Effector CD8-positive, alpha-beta T cell (primary cell): ENCODE measurements around the gene CIB1.

Experiments used
- DNase-seq: peaks from one replicate; lab custom pipeline; 2025; lab: John Stamatoyannopoulos, UW

The CIB1 gene

GRCh38 chr15:90214553-90215196 is 19.1 kb downstream of the CIB1 start:
- no peak for DNase-seq

- no peak for DNase-seq
These were observed 19.9 kb downstream of the CIB1 start for GRCh38 chr15:90213818-90214204.

GRCh38 chr15:90213122-90213817 is 20.5 kb downstream of the CIB1 start:
- DNase-seq, result no peak

GRCh38 chr15:90212221-90213098 is 21.3 kb downstream of the CIB1 start:
- no peak for DNase-seq

- no peak for DNase-seq
These were observed 22.1 kb downstream of the CIB1 start for GRCh38 chr15:90211440-90212143.

GRCh38 chr15:90211009-90211408 is 22.7 kb downstream of the CIB1 start:
- DNase-seq, result no peak

GRCh38 chr15:90210593-90210992 is 23.1 kb downstream of the CIB1 start:
- DNase-seq, result no peak

- no peak for DNase-seq
These were observed 24.1 kb downstream of the CIB1 start for GRCh38 chr15:90209591-90209990.

GRCh38 chr15:90208356-90208755 is 25.4 kb downstream of the CIB1 start:
- DNase-seq, result no peak

GRCh38 chr15:90207252-90207651 is 26.5 kb downstream of the CIB1 start:
- DNase-seq, result no peak

GRCh38 chr15:90205886-90206285 is 27.9 kb downstream of the CIB1 start:
- no peak for DNase-seq

GRCh38 chr15:90205050-90205848 is 28.5 kb downstream of the CIB1 start:
- no peak for DNase-seq

- DNase-seq, result no peak
These were observed 29.8 kb downstream of the CIB1 start for GRCh38 chr15:90203922-90204321.

- DNase-seq, result no peak
These were observed 30.3 kb downstream of the CIB1 start for GRCh38 chr15:90203473-90203872.

- no peak for DNase-seq
These were observed 30.8 kb downstream of the CIB1 start for GRCh38 chr15:90202929-90203328.

- no peak for DNase-seq
These were observed 31.8 kb downstream of the CIB1 start for GRCh38 chr15:90201944-90202375.

GRCh38 chr15:90201130-90201943 is 32.4 kb downstream of the CIB1 start, which contains the start of gene SEMA4B:
Gene SEMA4B, plus strand, starts transcription at chr15:90201330. Its CDS starts 249 bp downstream, at chr15:90201579.
- DNase-seq, result peak; percentile 60

GRCh38 chr15:90200534-90201129 is 33.1 kb downstream of the CIB1 start:
- no peak for DNase-seq

- DNase-seq, result no peak
These were observed 39.1 kb downstream of the CIB1 start for GRCh38 chr15:90194655-90195054.
